Mesenchymal stem cell (in vitro differentiated cells and primary cell): ENCODE measurements around the gene SV2B.

ENCODE experiments used
- DNase-seq: peaks from one replicate; pipeline ENCODE4 v3.0.0-alpha.2; 2013
- H2AFZ ChIP-seq: one replicate; pipeline ENCODE4 v1.6.1; 2013; ENCODE audit warnings: low read depth, mild to moderate bottlenecking, control low read depth, inconsistent platforms, low read length, moderate library complexity
- H2AK5ac ChIP-seq: 2 replicates; pipeline ENCODE4 v1.6.1; 2013; ENCODE audit warnings: low read length, moderate library complexity, mild to moderate bottlenecking, inconsistent platforms; ENCODE audit not compliant: severe bottlenecking
- H2BK120ac ChIP-seq: one replicate; pipeline ENCODE4 v1.6.1; 2013; ENCODE audit warnings: low read depth, mild to moderate bottlenecking, inconsistent platforms, low read length, moderate library complexity
- H2BK12ac ChIP-seq, 2 experiments: one replicate each; pipeline ENCODE4 v1.6.1; 2013; ENCODE audit warnings: inconsistent platforms in 2 of 2, low read length in 2 of 2, mild to moderate bottlenecking in 2 of 2, moderate library complexity in 2 of 2, control low read depth in 1 of 2
- H2BK15ac ChIP-seq: one replicate; pipeline ENCODE4 v1.6.1; 2013; ENCODE audit warnings: mild to moderate bottlenecking, low read depth, inconsistent platforms; ENCODE audit not compliant: poor library complexity, severe bottlenecking
- H2BK5ac ChIP-seq: 2 replicates; pipeline ENCODE4 v1.6.1; 2013; ENCODE audit warnings: low read depth, mild to moderate bottlenecking, low read length, control low read depth, inconsistent platforms; ENCODE audit not compliant: poor library complexity, severe bottlenecking
- H3K14ac ChIP-seq, 2 experiments: one replicate each; pipeline ENCODE4 v1.6.1; 2013; ENCODE audit warnings: inconsistent platforms in 2 of 2, low read length in 2 of 2, control low read depth in 1 of 2, mild to moderate bottlenecking in 1 of 2, moderate library complexity in 1 of 2
- H3K18ac ChIP-seq, 2 experiments: one replicate each; pipeline ENCODE4 v1.6.1; 2013; ENCODE audit warnings: inconsistent platforms in 2 of 2, low read length in 2 of 2, control low read depth in 1 of 2, low read depth in 1 of 2, mild to moderate bottlenecking in 1 of 2
- H3K23ac ChIP-seq, 2 experiments: one replicate each; pipeline ENCODE4 v1.6.1; 2013; ENCODE audit warnings: inconsistent platforms in 2 of 2, low read length in 2 of 2, mild to moderate bottlenecking in 2 of 2, moderate library complexity in 2 of 2, control low read depth in 1 of 2
- H3K27ac ChIP-seq: 2 replicates; pipeline ENCODE4 v1.5.1; 2013; ENCODE audit warnings: mild to moderate bottlenecking, moderate library complexity, low read length, control low read depth, inconsistent platforms; ENCODE audit not compliant: poor library complexity, severe bottlenecking
- H3K27me3 ChIP-seq, 2 experiments: 2 replicates each; pipeline versions ENCODE4 v1.6.1 to v1.7.0; 2013; ENCODE audit warnings: low read length in 2 of 2, mild to moderate bottlenecking in 2 of 2, moderate library complexity in 2 of 2, control low read depth in 1 of 2, inconsistent platforms in 1 of 2; ENCODE audit not compliant: control insufficient read depth in 1 of 2, insufficient read depth in 1 of 2
- H3K36me3 ChIP-seq, 2 experiments: 2 replicates each; pipeline versions ENCODE4 v1.6.1 to v1.7.0; 2013; ENCODE audit warnings: low read length in 2 of 2, control low read depth in 1 of 2, inconsistent platforms in 1 of 2, low read depth in 1 of 2, mild to moderate bottlenecking in 1 of 2; ENCODE audit not compliant: insufficient read depth in 2 of 2, control insufficient read depth in 1 of 2
- H3K4ac ChIP-seq, 2 experiments: one replicate each; pipeline ENCODE4 v1.6.1; 2013; ENCODE audit warnings: inconsistent platforms in 2 of 2, low read length in 2 of 2, mild to moderate bottlenecking in 2 of 2, moderate library complexity in 2 of 2, control low read depth in 1 of 2, low read depth in 1 of 2
- H3K4me1 ChIP-seq: 2 replicates; pipeline ENCODE4 v1.6.1; 2013; ENCODE audit warnings: low read depth, low read length, control low read depth; ENCODE audit not compliant: control insufficient read depth, insufficient read depth
- H3K4me2 ChIP-seq: 2 replicates; pipeline ENCODE4 v1.6.1; 2013; ENCODE audit warnings: low read length, mild to moderate bottlenecking, inconsistent platforms; ENCODE audit not compliant: poor library complexity, severe bottlenecking
- H3K4me3 ChIP-seq, 2 experiments: 2 replicates each; pipeline versions ENCODE4 v1.5.1 to v1.7.0; 2013; ENCODE audit warnings: low read length in 2 of 2, mild to moderate bottlenecking in 2 of 2, control low read depth in 1 of 2, low read depth in 1 of 2; ENCODE audit not compliant: insufficient read depth in 1 of 2
- H3K79me1 ChIP-seq: replicated peaks from 2 replicates; pipeline ENCODE4 v1.6.1; 2013; ENCODE audit warnings: mild to moderate bottlenecking, control low read depth, low read length, inconsistent platforms; ENCODE audit not compliant: poor library complexity, severe bottlenecking
- H3K9ac ChIP-seq: 2 replicates; pipeline ENCODE4 v1.7.0; 2013; ENCODE audit warnings: mild to moderate bottlenecking, low read length, moderate library complexity
- H3K9me3 ChIP-seq: 2 replicates; pipeline ENCODE4 v1.7.0; 2013; ENCODE audit warnings: mild to moderate bottlenecking, low read length; ENCODE audit not compliant: control insufficient read depth
- H4K8ac ChIP-seq: one replicate; pipeline ENCODE4 v1.6.1; 2013; ENCODE audit warnings: inconsistent platforms, mild to moderate bottlenecking, low read length, moderate library complexity
- H4K91ac ChIP-seq: one replicate; pipeline ENCODE4 v1.6.1; 2013; ENCODE audit warnings: mild to moderate bottlenecking, low read length, inconsistent platforms
- WGBS: methylation state at CpG from one replicate; pipeline ENCODE4 v1.1.7; 2013; ENCODE audit warnings: mixed read lengths; 5-methylcytosine and 5-hydroxymethylcytosine counted together

The SV2B gene

DNA sequence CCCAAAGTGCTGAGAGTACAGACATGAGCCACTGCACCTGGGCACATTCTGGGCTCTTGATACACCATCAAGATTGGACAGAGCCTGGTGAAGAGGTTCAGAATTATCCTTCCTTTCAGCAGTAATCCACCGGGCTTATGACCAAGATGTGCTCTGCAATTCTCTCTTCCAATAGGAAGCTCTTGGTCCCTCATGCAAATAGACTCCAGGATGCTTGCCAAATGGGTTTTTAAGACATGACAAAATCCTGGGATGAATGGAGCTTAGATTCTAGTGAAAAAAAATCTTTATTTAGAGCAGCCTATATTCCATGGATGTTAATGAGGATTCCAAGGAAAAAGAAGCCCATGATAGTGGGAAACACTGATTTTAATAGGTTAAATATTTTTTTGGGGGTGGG, 119.1 kb downstream of the SV2B start:
- no peaks in the 10 kb centered on the region for H3K79me1 ChIP-seq
- 89% methylated on average over 1 of the region's 1 CpG for WGBS
- no peak overlapping the region for H3K23ac ChIP-seq
- no peak overlapping the region for H2AFZ ChIP-seq
- no peaks in the 10 kb centered on the region for H3K9me3 ChIP-seq
- no peak overlapping the region for H3K14ac ChIP-seq
- H3K9ac ChIP-seq: no peak overlapping the region
- no peak overlapping the region for H4K91ac ChIP-seq
- H3K4me2 ChIP-seq: no peak overlapping the region
- H3K18ac ChIP-seq: no peak overlapping the region
- H2BK5ac ChIP-seq: no peak overlapping the region
- H2BK12ac ChIP-seq: no peak overlapping the region
- H3K4me3 ChIP-seq: no peak overlapping the region
- H3K27ac ChIP-seq: no peak overlapping the region
- no peak overlapping the region for H2BK120ac ChIP-seq
- H3K27me3 ChIP-seq: peaks cover 0 to 13% of the 10 kb centered on the region in 2 experiments
- no peak overlapping the region for H2BK15ac ChIP-seq
- H4K8ac ChIP-seq: no peak overlapping the region
- no peaks in the 10 kb centered on the region for H3K4me1 ChIP-seq
- H3K36me3 ChIP-seq: no peaks in the 10 kb centered on the region
- no peak overlapping the region for H3K4ac ChIP-seq
- H2AK5ac ChIP-seq: no peak overlapping the region
- no peak for DNase-seq

DNA sequence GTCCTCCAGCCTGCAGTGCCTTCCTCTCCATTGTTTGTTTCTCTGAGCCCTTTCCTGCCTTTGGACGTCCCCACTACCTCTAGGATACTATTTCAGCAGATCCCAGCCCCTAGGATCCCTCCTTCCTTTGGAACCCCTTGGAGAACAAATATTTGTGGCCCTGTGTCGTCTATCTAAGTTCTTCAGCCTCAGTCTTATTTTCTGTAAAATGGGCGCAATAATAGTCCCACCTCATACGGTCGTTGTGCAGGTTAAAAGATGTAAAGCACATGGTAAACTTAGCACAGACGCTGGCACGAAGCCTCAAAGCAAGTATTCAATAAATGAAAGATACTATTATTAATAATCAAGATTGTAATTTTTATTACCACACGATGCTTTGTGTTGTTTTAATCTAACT, 122.0 kb downstream of the SV2B start:
- Histone ChIP-seq H3K9me3 (no peaks in the 10 kb centered on the region), H3K4me1 (no peaks in the 10 kb centered on the region), H2AFZ (no peak overlapping the region), H3K23ac (no peak overlapping the region), H3K27me3 (peaks cover 0 to 23% of the 10 kb centered on the region in 2 experiments), H3K14ac (no peak overlapping the region), H3K9ac (no peak overlapping the region), H3K18ac (no peak overlapping the region), H3K36me3 (no peaks in the 10 kb centered on the region), H2AK5ac (no peak overlapping the region), H3K4me2 (no peak overlapping the region), H2BK15ac (no peak overlapping the region), H3K4ac (no peak overlapping the region), H4K8ac (no peak overlapping the region), H2BK5ac (no peak overlapping the region), H4K91ac (no peak overlapping the region), H3K27ac (no peak overlapping the region), H2BK120ac (no peak overlapping the region), H3K79me1 (no peaks in the 10 kb centered on the region), H2BK12ac (no peak overlapping the region), H3K4me3 (no peak overlapping the region)
- no peak for DNase-seq
- WGBS: 73% methylated on average over 6 of the region's 8 CpGs

DNA sequence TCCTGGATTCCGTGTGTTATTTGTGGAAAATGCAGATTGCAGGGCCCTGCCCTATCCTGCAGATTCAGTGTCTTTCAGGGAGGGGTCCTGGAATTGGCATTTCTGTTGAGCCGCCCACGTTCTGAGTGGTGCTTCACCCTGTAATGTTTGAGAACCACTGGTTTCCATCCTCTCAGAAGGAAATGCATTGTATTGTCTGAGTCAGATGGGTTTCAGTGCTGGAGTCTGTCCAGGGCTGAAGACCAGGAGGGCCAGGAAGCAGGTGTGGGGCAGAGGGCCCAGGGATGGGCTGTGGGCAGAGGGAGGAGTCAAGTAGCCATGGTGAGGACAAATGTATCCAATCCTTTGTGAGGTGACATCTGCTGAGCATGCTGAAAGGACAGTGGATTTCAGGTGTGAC, 123.8 kb downstream of the SV2B start:
- Histone ChIP-seq H4K91ac (no peak overlapping the region), H3K4me1 (no peaks in the 10 kb centered on the region), H3K4ac (no peak overlapping the region), H3K14ac (no peak overlapping the region), H2BK120ac (no peak overlapping the region), H3K4me3 (no peak overlapping the region), H3K27ac (no peak overlapping the region), H2AFZ (no peak overlapping the region), H3K18ac (no peak overlapping the region), H3K23ac (no peak overlapping the region), H2BK5ac (no peak overlapping the region), H3K9ac (no peak overlapping the region), H3K27me3 (peaks cover 0 to 25% of the 10 kb centered on the region in 2 experiments), H2BK12ac (no peak overlapping the region), H3K9me3 (no peaks in the 10 kb centered on the region), H3K4me2 (no peak overlapping the region), H4K8ac (no peak overlapping the region), H2BK15ac (no peak overlapping the region), H3K36me3 (no peaks in the 10 kb centered on the region), H3K79me1 (no peaks in the 10 kb centered on the region), H2AK5ac (no peak overlapping the region)
- DNase-seq: no peak
- 61% methylated on average over 3 of the region's 3 CpGs for WGBS

DNA sequence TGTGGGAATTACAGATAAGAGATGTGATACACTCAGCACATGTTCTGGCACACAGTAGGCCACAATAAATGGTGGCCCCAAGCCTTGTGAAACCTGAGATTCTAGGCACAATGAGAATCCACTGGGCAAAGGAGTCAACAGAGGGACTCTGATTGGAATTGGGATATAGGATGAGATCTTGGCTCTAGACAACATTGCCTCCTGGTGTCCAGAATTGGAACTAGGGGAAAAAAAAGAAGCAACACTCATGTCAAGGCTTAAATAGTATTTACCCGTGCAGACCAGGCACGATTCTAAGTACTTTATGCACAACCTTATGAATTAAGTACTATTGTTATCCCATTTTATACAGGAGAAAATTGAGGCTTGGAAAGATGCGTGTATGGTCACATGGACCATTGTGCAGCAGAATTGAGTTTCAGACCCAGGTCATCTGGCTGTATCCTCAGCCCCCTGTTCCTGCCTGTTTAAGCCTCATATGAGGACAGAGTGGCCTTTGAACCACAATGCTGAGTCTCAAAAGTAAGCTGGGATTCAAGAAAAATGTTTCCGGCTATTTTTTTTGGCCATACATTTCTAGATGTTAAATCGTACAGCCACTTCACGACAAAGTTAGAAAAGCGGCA, 124.8 kb downstream of the SV2B start:
- H2BK120ac ChIP-seq: no peak overlapping the region
- H2BK15ac ChIP-seq: no peak overlapping the region
- 62% methylated on average over 5 of the region's 7 CpGs for WGBS
- no peak overlapping the region for H3K18ac ChIP-seq
- H2AK5ac ChIP-seq: no peak overlapping the region
- H3K4ac ChIP-seq: no peak overlapping the region
- no peak overlapping the region for H3K27ac ChIP-seq
- no peak overlapping the region for H2BK5ac ChIP-seq
- H3K23ac ChIP-seq: no peak overlapping the region
- H3K9me3 ChIP-seq: no peaks in the 10 kb centered on the region
- H3K4me1 ChIP-seq: no peaks in the 10 kb centered on the region
- H3K9ac ChIP-seq: no peak overlapping the region
- H2AFZ ChIP-seq: no peak overlapping the region
- H3K36me3 ChIP-seq: no peaks in the 10 kb centered on the region
- H2BK12ac ChIP-seq: no peak overlapping the region
- no peak overlapping the region for H3K14ac ChIP-seq
- no peaks in the 10 kb centered on the region for H3K79me1 ChIP-seq
- peaks cover 0 to 21% of the 10 kb centered on the region in 2 experiments for H3K27me3 ChIP-seq
- no peak overlapping the region for H3K4me3 ChIP-seq
- no peak overlapping the region for H3K4me2 ChIP-seq
- DNase-seq: no peak
- no peak overlapping the region for H4K91ac ChIP-seq
- H4K8ac ChIP-seq: no peak overlapping the region
